ENCODE data around the gene CPE. TPM values are rescaled to one million over a fixed set of nuclear protein-coding genes. Genes with fewer than 3 reads are reported as not detected.

The CPE gene
- total RNA-seq, 1 donor from 2014 or later = 103 TPM

DNA sequence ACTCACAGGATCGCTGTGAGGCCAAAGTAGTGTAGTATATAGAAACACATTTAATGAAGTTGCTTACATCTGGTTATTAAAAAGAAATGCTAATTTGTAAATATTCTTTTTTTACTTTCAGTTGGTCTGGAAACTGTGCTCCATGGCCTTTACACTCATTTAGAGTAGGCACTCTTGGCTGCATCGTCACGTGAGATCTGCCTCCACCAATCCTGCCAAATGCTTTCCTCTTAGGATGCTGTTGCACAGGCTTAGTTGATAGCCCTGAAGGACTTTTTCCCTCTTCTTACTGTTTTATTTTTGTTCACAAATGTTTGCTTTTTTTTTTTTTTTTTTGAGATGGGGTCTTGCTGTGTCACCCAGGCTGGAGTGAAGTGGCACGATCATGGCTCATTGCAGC lies 6.3 kb downstream of the CPE start:
- TF ChIP-seq, protein P1, sequence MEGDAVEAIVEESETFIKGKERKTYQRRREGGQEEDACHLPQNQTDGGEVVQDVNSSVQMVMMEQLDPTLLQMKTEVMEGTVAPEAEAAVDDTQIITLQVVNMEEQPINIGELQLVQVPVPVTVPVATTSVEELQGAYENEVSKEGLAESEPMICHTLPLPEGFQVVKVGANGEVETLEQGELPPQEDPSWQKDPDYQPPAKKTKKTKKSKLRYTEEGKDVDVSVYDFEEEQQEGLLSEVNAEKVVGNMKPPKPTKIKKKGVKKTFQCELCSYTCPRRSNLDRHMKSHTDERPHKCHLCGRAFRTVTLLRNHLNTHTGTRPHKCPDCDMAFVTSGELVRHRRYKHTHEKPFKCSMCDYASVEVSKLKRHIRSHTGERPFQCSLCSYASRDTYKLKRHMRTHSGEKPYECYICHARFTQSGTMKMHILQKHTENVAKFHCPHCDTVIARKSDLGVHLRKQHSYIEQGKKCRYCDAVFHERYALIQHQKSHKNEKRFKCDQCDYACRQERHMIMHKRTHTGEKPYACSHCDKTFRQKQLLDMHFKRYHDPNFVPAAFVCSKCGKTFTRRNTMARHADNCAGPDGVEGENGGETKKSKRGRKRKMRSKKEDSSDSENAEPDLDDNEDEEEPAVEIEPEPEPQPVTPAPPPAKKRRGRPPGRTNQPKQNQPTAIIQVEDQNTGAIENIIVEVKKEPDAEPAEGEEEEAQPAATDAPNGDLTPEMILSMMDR (IDR thresholded peaks at IDR 0.05) = no peak
- TF ChIP-seq POLR2AphosphoS5 (IDR thresholded peaks at IDR 0.05; ENCODE audit: insufficient read depth in 1 of 2, low read depth in 1 of 2) (no peak), POLR2A (IDR thresholded peaks at IDR 0.05) (no peak)
- no peak overlapping the region for H3K4me3 ChIP-seq
- H3K27ac ChIP-seq = no peak overlapping the region
- H3K4me1 ChIP-seq = no peaks in the 10 kb centered on the region
- no peaks in the 10 kb centered on the region for H3K36me3 ChIP-seq
- DNase-seq (ENCODE audit: extremely low spot score in 2 of 2) = no peak
- intact Hi-C loops (cut with DNase I) = no loop called here
- H3K27me3 ChIP-seq = no peaks in the 10 kb centered on the region
- H3K9me3 ChIP-seq = no peaks in the 10 kb centered on the region

DNA sequence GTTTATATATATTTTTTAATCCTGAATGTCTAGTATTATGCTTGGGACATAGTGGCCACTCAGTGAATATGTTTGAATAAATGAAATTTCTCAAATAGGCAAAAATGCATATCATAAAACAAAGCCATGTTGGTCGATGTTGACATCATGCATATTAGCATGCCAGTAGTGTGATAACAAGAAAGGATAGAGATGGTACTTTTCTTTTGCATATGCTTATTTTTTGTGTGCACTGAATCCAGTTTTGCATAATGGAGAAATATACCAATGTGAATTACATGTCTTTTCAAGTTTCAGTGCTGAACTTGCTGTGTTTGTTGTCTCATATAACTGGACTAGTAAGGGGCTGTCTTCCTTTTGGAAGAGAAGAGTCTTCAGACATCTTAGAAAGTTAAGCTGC lies 7.5 kb downstream of the CPE start:
- no peaks in the 10 kb centered on the region for H3K9me3 ChIP-seq
- H3K4me3 ChIP-seq = no peak overlapping the region
- DNase-seq (ENCODE audit: extremely low spot score in 2 of 2) = no peak
- no peak overlapping the region for H3K27ac ChIP-seq
- TF ChIP-seq, protein P1 (IDR thresholded peaks at IDR 0.05) = no peak
- H3K27me3 ChIP-seq = no peaks in the 10 kb centered on the region
- intact Hi-C loops (cut with DNase I) = no loop called here
- H3K36me3 ChIP-seq = no peaks in the 10 kb centered on the region
- no peaks in the 10 kb centered on the region for H3K4me1 ChIP-seq

DNA sequence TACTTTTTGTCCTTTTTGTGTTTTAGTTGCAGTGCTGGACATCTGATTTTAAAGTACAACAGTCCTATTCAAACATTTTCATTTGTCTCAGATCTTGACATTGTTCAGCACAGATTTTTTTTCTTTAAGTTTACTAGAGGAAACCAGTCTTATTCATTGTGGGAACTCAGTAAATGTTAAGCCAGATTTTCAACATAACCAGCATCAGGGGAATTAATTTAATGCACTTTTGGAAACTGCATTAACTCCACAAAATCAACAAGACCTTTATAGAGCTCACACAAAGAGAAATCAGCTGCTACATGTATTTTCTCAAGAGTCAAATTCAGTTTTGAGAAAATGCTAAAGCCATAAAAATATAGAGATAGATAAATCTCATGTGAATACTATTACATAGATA lies 9.9 kb downstream of the CPE start:
- Histone ChIP-seq H3K9me3 (no peaks in the 10 kb centered on the region), H3K4me3 (no peak overlapping the region), H3K27me3 (no peaks in the 10 kb centered on the region), H3K36me3 (no peaks in the 10 kb centered on the region), H3K4me1 (no peaks in the 10 kb centered on the region), H3K27ac (no peak overlapping the region)
- TF ChIP-seq, protein P1 (IDR thresholded peaks at IDR 0.05) = no peak
- TF ChIP-seq POLR2A (IDR thresholded peaks at IDR 0.05) (no peak), POLR2AphosphoS5 (IDR thresholded peaks at IDR 0.05; ENCODE audit: insufficient read depth in 1 of 2, low read depth in 1 of 2) (no peak)
- intact Hi-C loops (cut with DNase I) = no loop called here
- DNase-seq (ENCODE audit: extremely low spot score in 2 of 2) = no peak

DNA sequence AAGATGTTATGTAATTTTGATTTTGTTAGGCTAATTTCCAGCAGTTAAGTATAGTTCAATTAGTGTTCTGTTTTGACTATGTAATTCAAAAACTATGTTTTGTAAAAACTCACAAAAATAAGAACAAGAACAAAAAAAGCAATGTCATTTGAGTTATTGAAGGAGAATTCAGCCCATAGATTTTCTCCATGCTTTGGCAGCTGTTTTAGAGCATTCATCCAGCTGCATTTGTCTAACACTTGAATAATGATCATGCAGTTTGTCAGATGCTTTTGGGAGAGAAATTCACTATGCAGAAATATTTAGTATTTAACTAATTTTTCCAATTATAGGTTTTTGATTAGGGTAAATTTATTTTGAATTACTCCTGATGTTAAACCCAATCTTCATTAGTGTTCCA lies 14.2 kb downstream of the CPE start:
- Histone ChIP-seq H3K36me3 (no peaks in the 10 kb centered on the region), H3K9me3 (no peaks in the 10 kb centered on the region), H3K27me3 (no peaks in the 10 kb centered on the region), H3K27ac (no peak overlapping the region), H3K4me1 (no peaks in the 10 kb centered on the region), H3K4me3 (no peak overlapping the region)
- TF ChIP-seq POLR2AphosphoS5 (IDR thresholded peaks at IDR 0.05; ENCODE audit: insufficient read depth in 1 of 2, low read depth in 1 of 2) (no peak), POLR2A (IDR thresholded peaks at IDR 0.05) (no peak)
- DNase-seq (ENCODE audit: extremely low spot score in 2 of 2) = no peak
- intact Hi-C loops (cut with DNase I) = no loop called here

DNA sequence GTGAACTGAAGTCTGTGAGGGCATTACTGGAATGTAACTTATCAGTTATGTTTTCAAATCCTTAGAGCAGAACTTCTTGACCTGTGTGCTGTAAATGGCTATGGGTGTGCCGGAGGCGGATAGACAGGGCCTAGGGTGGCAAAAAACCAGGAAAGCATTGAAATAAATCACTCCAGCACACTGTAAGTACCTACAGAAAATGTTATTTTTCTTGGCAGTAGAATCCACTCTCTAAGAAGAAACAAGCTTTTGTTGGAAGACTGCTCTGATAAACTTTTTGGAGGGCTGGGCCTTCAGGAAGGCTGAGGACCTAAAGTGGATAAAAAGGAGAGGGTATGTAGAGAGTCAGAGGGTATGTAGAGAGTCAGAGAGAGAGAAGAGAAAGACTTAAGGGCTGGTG lies 14.9 kb downstream of the CPE start:
- no peak overlapping the region for H3K4me3 ChIP-seq
- no peak overlapping the region for H3K27ac ChIP-seq
- DNase-seq (ENCODE audit: extremely low spot score in 2 of 2) = no peak
- no peaks in the 10 kb centered on the region for H3K9me3 ChIP-seq
- TF ChIP-seq POLR2A (IDR thresholded peaks at IDR 0.05) (no peak), POLR2AphosphoS5 (IDR thresholded peaks at IDR 0.05; ENCODE audit: insufficient read depth in 1 of 2, low read depth in 1 of 2) (no peak)
- TF ChIP-seq, protein P1 (IDR thresholded peaks at IDR 0.05) = no peak
- intact Hi-C loops (cut with DNase I) = no loop called here
- H3K4me1 ChIP-seq = no peaks in the 10 kb centered on the region
- H3K36me3 ChIP-seq = no peaks in the 10 kb centered on the region
- no peaks in the 10 kb centered on the region for H3K27me3 ChIP-seq

DNA sequence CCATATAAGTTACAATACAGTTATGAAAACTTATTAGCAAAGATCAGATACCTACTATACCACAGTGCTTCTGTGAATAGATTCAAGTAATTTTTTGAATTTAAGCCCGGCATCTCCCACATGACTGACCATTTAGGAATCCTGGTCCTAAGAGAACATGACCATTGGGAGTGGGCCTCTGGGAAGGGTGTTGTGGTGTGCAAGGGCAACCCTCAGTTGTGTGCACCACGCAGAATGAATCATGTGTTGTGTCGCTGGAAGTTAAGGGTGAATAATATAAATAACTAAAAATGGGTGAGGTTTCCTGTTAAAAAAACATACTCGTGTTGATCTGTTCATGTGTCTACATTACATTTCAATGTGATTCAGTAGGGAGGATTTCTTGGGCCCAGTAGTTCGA lies 15.5 kb downstream of the CPE start:
- H3K4me1 ChIP-seq = no peaks in the 10 kb centered on the region
- no peaks in the 10 kb centered on the region for H3K27me3 ChIP-seq
- no peaks in the 10 kb centered on the region for H3K9me3 ChIP-seq
- H3K4me3 ChIP-seq = no peak overlapping the region
- no peak overlapping the region for H3K27ac ChIP-seq
- H3K36me3 ChIP-seq = no peaks in the 10 kb centered on the region
- DNase-seq (ENCODE audit: extremely low spot score in 2 of 2) = no peak
- no peak for TF ChIP-seq POLR2A (IDR thresholded peaks at IDR 0.05)
- no peak for TF ChIP-seq POLR2AphosphoS5 (IDR thresholded peaks at IDR 0.05; ENCODE audit: insufficient read depth in 1 of 2, low read depth in 1 of 2)
- TF ChIP-seq, protein P1 (IDR thresholded peaks at IDR 0.05) = no peak
- intact Hi-C loops (cut with DNase I) = no loop called here

All from vagina (tissue), 2 donors.